ENCODE data around the gene OAS3.
"Not testable (repeated sequence)": the region's sequence is repeated elsewhere in the genome, so short reads cannot be mapped to it uniquely, and the experiment has no call there.

OAS3 gene, protein sequence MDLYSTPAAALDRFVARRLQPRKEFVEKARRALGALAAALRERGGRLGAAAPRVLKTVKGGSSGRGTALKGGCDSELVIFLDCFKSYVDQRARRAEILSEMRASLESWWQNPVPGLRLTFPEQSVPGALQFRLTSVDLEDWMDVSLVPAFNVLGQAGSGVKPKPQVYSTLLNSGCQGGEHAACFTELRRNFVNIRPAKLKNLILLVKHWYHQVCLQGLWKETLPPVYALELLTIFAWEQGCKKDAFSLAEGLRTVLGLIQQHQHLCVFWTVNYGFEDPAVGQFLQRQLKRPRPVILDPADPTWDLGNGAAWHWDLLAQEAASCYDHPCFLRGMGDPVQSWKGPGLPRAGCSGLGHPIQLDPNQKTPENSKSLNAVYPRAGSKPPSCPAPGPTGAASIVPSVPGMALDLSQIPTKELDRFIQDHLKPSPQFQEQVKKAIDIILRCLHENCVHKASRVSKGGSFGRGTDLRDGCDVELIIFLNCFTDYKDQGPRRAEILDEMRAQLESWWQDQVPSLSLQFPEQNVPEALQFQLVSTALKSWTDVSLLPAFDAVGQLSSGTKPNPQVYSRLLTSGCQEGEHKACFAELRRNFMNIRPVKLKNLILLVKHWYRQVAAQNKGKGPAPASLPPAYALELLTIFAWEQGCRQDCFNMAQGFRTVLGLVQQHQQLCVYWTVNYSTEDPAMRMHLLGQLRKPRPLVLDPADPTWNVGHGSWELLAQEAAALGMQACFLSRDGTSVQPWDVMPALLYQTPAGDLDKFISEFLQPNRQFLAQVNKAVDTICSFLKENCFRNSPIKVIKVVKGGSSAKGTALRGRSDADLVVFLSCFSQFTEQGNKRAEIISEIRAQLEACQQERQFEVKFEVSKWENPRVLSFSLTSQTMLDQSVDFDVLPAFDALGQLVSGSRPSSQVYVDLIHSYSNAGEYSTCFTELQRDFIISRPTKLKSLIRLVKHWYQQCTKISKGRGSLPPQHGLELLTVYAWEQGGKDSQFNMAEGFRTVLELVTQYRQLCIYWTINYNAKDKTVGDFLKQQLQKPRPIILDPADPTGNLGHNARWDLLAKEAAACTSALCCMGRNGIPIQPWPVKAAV

DNA sequence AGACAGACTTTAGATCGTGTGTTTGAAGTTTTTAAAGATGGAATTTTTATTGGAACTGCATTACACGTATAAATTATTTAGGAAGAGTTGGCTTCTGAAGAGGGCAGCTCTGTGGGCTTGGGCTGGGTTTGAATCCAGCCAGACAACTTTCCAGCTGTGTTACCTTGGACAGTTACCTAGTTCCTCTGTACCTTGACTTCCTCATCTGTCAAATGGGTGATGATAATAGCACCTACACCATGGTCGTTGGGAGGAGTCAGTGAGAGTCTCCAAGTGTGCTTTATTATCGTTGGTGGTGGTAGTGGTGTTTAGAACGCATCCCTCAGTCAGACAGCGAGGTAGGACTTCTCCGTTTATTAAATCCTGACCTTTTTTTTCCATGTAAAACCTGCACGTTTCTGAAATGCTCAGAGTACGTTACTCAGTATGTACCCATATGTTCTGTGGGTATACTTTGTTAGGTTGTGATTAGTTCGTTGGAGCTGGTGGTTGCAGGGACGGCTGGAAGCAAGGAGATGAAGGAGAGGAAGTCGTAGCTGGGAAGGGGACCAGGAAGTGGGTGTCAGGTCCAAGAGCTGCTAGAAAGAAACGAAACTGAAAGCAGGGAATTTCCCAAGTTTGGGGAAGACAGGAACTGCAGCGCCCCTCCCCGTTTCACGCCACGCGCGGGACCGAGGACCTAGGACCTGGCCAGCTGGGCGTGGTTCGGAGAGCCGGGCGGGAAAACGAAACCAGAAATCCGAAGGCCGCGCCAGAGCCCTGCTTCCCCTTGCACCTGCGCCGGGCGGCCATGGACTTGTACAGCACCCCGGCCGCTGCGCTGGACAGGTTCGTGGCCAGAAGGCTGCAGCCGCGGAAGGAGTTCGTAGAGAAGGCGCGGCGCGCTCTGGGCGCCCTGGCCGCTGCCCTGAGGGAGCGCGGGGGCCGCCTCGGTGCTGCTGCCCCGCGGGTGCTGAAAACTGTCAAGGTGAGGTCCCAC lies at the start of gene OAS3:
TSS of gene OAS3 (plus strand) at position 734 of the 979 bp plus-strand sequence. CDS start at position 791, 57 bp downstream.
- no peak for DNase-seq (ENCODE audit: low read depth, low spot score)

DNA sequence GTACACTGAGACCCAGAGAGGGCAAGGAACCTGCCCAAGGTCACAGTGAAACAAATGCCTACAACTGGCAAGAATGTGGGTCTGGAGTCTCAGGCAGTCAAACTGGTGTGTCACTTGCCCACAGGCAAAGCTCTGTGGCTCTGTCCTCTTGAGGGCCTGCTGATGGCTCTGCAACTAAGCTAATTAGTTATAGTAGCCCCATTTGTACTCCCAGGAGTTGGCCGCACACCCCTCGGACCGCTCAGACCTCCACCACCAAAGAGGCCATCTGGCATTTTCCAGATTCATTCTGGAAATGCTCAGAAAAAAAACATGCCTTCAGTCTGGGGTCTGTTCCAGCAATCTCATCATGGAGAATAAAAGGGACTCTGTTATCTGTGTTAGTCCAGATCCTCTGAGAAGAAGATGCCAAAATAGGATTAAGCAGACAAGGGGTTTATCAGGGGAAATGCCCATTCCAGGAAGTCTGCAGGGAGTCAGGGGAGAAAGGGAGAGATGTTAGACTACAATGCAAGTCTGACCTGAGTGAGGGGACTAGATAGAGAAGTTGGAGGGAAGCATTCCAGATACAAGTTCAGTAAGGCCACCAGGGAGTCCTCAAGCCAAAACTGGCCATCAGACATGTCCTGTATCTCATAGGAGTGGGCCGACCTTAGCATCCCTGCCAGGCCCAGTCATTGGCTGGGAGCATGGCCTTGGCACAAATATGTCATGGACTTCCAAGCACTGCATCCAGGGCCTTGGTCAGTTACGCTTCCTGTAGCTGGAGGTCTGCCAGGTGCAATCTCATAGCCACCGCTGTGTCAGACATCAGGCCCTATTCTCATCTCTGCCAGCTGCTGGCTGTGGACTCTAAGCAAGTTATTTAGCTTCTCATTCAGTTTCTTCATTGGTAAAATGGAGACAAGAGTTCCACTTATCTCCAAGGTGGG lies 46.9 kb upstream of the OAS3 start:
- DNase-seq (ENCODE audit: low read depth, low spot score), result no peak

DNA sequence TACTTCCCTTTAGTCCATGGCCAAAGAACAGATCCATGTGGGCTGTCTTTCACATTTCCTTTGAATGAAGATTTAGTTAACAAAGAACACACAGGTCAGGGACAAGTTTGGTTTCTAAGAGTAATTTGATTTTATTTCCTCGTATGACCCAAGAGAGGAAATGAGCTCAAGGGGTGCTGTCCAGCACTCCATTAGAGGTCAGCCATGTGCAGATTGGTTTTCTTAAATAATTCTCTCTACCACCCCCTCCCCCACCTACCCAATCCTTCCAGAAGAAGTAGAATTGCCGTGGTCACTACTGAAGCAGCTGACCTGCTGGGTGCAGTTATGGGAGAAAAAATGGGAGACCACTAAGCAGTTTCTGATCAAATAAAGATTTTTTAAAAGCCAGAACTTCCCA lies 45.4 kb upstream of the OAS3 start:
- DNase-seq (ENCODE audit: low read depth, low spot score), result no peak

DNA sequence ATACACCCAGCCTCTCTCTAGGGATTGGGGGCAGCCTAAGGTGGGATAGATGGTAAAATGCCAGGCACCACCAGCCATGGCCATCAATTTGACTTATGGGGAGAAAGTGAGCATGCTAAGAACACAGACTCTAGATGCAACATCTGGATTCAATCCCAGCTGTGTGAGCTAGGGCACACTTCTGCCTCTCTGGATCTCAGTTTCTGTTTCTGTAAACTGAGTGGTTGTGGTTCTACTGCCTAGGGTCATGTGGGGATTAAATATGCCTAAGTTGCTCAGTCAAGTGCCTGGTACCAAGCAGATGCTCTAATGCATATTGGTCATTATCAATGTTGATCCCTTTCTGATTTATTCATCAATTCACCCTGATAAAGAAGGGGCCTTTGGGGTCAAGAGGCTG lies 44.1 kb upstream of the OAS3 start:
- DNase-seq (ENCODE audit: low read depth, low spot score), result no peak

DNA sequence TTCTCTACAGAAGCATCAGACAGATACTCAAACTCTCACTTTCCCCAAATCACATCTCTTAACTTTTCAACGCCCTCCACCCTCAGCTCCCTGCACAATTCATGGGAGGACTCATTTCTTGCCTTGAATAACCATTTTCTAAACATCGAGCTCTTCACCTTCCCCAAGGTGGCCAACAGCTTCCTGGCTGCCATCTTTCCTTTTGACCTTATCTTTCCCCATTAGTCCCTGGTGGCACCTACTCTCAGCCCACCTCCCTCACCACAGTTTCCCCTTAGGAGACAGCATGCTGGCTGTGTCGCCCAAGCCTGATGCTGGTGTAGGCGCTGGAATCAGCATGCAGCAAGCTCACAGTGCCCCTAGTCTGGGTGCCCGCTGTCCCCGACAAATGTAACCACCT lies 39.9 kb upstream of the OAS3 start:
- no peak for DNase-seq (ENCODE audit: low read depth, low spot score)

DNA sequence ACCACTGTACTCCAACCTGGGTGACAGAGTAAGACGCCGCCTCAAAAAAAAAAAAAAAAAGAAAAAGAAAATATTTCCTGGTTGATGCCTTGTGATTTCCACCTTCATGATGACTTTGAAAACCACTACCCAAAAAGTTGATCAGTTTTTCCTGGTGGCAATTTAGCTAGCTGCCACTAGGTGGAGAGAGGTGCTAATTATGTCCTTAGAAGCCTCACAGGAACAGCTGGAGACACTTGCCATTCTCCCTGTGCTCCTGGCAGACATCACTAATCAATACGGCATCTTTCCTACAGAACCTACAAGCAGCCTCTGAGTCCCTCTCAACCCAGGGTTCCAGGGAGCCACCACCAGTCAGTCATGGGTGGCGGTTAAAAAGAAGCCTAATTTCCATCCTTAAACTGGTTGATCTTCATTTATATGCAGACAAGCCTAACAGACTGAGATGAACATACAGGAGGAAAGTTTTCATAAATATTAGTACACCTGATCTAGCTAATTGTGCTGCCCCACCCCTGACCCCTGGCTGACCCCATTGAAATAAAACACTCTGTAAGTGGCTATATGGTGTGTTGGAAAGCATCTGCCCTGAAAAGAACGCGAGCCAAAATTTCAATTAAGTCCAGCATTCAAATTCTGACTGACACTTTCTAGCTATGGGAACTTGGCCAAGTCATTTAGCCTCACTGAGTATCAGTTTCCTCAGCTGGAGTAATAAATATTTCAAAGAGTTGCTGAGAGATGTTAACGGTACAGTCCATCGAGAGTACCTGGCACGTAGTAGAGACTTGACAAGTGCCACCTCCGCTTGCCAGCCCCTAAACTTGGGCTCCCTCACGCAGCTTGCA lies 37.8 kb upstream of the OAS3 start:
- no peak for DNase-seq (ENCODE audit: low read depth, low spot score)

DNA sequence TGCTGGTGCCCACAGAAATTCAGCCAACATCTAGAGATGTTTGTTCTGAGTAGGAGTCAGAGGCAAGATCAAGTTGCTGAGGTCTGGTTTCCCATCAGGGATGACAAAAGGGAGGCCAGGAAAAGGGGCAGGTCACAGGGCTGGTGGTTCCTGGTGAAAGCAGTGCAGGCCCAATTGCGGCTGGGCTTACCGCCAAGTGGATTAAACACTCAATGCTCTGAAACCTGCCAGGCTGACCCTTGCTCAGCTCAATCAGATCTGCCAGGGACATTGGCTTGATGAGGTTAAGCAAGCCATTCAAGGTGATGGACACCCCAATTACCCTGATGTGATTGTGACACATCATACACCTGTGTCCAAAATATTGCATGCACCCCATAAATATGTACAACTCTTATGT lies 37.0 kb upstream of the OAS3 start:
- DNase-seq (ENCODE audit: low read depth, low spot score), result no peak

DNA sequence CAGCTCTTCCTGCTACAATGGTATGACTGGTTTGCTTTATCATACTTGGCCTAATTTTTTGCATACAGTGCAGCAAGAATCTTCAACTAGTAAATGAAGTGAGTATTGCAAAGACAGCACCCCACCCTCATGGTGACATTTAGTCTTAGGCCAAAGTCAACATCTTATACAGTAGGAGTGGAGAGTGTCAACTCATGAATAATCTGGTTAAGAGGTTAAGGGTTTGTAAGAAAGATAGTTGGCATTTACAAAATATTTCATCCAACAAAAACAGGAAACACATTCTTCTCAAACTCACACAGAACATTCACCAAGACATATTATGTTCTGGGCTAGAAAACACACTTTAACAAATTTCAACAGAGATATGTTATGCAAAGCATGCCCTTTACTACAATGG lies 33.7 kb upstream of the OAS3 start:
- DNase-seq (ENCODE audit: low read depth, low spot score), result no peak

DNA sequence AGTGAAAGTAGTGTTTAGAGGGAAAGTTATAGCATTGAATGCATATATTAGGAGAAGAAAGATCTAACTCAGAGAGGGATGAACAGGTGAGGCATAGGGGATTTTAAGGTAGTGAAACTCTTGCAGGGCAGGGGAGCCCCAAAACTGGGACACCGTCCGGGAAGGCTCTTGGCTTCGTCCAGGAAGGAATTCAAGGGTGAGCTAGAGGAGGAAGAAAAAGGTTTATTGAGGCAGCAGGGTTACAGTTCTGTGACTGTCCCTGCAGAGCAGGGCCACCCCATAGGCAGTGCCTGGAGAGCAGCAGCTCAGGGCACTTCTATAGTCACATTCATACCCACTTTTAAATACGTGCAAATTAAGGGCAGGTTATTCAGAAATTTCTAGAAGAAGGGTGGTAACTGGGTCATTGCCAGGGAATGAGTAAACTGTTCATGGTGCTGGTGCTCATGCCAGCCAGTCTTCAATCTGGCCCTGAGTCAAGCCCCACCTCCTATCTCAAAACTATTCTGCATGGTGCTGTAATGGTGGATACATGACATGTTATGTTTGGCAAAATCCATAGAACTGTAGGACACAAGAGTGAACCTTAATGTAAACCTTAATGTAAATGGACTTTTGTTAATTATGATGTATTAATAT lies 32.7 kb upstream of the OAS3 start:
- no peak for DNase-seq (ENCODE audit: low read depth, low spot score)

DNA sequence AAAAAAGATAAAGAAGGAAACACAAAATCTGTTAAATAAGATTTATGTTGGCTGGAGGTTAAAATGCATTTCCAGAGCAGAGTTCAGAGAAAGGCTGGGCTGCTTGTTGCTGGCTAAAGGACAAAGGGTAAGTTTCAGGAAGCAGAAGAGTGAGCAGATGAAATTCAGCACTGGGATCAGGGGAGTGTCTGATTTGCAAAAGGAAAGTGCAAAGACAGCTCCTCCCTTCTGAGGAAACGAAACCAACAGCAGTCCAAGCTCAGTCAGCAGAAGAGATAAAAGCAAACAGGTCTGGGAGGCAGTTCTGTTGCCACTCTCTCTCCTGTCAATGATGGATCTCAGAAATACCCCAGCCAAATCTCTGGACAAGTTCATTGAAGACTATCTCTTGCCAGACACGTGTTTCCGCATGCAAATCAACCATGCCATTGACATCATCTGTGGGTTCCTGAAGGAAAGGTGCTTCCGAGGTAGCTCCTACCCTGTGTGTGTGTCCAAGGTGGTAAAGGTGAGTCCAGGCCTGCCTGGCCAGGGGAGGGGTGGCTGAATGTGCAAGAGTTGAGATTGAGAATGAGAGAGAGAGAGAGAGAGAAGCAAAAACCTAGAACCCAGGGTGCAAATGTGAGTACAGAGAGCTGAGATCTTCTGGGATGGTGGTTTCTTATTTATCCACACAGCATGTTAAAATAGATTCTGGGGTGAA lies 31.4 kb upstream of the OAS3 start, which contains the start of gene OAS1:
TSS of gene OAS1 (plus strand) at position 251 of the 703 bp plus-strand sequence. CDS start at position 329, 78 bp downstream.
- no peak for DNase-seq (ENCODE audit: low read depth, low spot score)

DNA sequence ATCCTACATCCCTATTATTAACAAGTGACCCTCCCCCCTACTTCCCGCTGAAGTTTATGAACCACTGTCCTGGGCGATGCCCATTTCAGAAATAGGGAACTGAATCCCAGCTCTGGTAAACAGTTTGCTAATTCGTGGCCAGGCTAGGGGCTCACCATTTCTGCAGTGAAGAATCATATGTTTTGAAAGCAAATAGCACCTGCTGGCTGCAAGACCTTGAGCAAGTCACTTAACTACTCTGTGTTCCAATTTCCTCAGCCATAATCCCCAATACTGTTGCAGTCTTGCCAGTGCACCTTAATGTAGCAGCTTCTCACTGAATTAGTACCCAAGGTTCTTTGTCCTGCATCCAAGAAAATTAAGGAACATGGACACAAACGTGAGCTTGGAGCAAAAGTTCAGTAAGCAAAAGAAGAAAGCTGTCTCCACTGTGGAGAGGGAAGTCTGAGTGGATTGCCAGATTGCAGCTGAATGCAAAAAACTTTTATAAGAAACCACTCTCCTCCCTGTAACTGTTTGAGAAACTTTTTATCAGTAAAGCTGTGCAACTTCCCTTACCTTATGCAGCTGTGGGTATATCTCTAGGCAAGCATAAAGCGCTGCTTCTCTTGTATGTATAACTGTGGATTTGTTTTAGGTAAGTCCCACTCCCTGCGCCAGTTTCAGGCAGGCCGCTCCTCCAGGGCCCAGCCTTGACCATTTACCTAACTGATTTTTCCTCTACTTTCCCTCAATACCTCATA lies 30.7 kb upstream of the OAS3 start:
- DNase-seq (ENCODE audit: low read depth, low spot score), result no peak

DNA sequence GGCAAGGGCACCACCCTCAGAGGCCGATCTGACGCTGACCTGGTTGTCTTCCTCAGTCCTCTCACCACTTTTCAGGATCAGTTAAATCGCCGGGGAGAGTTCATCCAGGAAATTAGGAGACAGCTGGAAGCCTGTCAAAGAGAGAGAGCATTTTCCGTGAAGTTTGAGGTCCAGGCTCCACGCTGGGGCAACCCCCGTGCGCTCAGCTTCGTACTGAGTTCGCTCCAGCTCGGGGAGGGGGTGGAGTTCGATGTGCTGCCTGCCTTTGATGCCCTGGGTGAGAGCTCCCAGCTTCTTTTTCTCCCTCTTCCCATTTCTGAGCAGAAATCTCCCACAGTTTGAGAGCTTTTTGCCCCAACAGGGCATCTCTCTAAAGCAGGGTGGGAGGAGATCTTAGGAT lies 29.7 kb upstream of the OAS3 start:
- no peak for DNase-seq (ENCODE audit: low read depth, low spot score)

DNA sequence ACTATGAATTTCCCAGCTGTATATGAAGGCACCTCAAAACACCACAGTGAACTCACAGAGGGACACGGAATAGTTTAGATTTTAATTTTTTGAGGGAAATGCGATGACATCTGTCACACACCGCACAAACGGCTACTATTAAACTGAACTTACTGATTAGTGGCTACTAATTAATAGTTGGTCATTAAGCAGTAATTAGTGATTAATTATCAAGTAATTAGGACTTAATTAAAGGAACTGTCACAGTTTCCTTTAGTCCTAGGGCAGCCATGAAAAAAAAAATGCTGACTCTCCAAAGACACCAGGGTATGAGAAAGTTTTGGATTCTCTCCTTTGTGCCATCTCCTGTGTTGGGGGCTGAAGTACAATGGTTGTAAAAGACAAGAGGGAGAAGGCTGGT lies 28.6 kb upstream of the OAS3 start:
- no peak for DNase-seq (ENCODE audit: low read depth, low spot score)

DNA sequence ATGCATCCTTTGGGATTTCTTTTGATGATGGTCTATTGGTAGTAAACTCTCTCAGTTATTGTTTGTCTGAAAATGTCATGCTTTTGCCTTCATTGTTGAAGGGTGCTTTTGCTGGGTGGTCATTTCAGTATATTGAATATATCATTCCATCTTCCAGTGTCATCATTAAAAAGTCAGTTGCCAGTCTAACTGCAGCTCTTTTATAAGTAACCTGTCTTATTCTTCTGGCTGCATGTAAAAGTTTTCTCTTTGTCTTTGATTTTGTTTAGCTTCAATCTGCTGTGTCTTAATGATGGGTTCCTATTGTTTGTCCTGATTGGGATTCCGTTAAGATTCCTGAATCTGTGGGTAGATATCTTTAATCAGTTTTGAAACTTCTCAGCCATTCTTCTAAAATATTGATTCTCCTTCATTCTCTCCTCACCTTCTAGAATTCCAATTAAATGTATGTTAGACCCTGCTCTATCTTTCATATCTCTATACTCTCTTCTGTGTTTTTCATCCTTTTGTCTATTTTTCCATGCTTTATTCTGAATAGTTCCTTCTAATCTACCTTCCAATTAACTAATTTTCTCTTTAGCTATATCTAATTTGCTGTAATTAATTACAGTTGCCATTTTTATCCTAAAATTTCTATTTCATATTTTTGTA lies 25.1 kb upstream of the OAS3 start:
- DNase-seq (ENCODE audit: low read depth, low spot score), result no peak

DNA sequence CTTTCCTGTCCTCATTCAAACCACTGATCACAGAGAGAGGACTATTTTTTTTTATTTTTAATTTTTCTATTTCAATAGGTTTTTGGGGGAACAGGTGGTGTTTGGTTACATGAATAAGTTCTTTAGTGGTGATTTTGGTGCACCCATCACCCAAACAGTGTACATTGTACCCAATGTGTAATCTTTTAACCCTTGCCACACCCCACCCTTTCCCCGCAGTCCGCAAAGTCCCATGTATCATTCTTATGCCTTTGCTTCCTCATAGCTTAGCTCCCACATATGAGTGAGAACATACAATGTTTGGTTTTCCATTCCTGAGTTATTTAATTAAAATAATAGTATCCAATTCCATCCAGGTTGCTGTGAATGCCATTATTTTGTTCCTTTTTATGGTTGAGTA lies 24.4 kb upstream of the OAS3 start:
- DNase-seq (ENCODE audit: low read depth, low spot score), result not testable (repeated sequence)

DNA sequence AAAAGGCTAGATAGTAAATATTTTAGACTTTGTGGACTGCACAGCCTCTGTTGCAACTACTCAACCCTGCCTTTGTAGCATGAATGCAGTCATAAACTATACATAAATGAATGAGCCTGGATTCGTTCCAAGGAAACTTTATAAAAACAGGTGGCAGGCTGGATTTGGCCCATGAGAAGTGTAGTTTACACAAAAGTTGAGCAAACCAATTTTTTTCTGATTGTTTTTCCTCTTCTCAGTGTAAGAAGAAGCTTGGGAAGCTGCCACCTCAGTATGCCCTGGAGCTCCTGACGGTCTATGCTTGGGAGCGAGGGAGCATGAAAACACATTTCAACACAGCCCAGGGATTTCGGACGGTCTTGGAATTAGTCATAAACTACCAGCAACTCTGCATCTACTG lies 22.0 kb upstream of the OAS3 start:
- no peak for DNase-seq (ENCODE audit: low read depth, low spot score)

DNA sequence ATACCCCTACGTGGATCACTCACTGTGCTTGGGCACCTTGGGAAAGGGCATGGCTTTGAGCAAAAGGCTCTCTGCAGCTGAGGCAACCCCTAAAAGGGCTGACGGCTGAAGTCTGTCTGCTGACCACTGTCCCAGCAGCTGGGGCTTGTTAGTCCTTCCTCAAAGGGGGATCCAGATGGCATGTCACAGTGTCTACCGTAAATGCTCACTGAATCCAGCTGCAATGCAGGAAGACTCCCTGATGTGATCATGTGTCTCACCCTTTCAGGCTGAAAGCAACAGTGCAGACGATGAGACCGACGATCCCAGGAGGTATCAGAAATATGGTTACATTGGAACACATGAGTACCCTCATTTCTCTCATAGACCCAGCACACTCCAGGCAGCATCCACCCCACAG lies 19.2 kb upstream of the OAS3 start:
- DNase-seq (ENCODE audit: low read depth, low spot score), result no peak
